GM18507 (cell line): Measurements from ENCODE around the gene PRTFDC1.
"Not testable (repeated sequence)": the region's sequence is repeated elsewhere in the genome, so short reads cannot be mapped to it uniquely, and the experiment has no call there.

ENCODE experiments used
- DNase-seq: peaks from one replicate; pipeline ENCODE4 v3.0.0; 2011; ENCODE audit warnings: low read depth; ENCODE audit not compliant: insufficient read length; ENCODE audit errors: extremely low spot score
- FAIRE-seq: peaks from 2 replicates; lab custom pipeline; 2011; peaks lifted over from hg19 to GRCh38; lab: Jason Lieb, UNC

PRTFDC1 gene

GRCh38 chr10:24952143-24952706, at the start of gene PRTFDC1:
Gene PRTFDC1, minus strand, starts transcription at chr10:24952606. Its CDS starts 31 bp downstream, at chr10:24952575.
- DNase-seq, result peak; percentile 28
- FAIRE-seq, result no peak

GRCh38 chr10:24998044-24998443, 45.6 kb upstream of the PRTFDC1 start:
- DNase-seq, result no peak
- FAIRE-seq, result no peak

GRCh38 chr10:24995072-24995471, 42.7 kb upstream of the PRTFDC1 start:
- DNase-seq, result no peak

GRCh38 chr10:24993237-24993958, 41.0 kb upstream of the PRTFDC1 start:
- FAIRE-seq, result no peak
- no peak for DNase-seq

More at GRCh38 chr10:24995072-24995471, 42.7 kb upstream of the PRTFDC1 start:
- FAIRE-seq, result no peak

- FAIRE-seq (no peak), DNase-seq (no peak)
These were observed 40.2 kb upstream of the PRTFDC1 start for GRCh38 chr10:24992512-24993133.

GRCh38 chr10:24991298-24991697, 38.9 kb upstream of the PRTFDC1 start:
- FAIRE-seq (no peak), DNase-seq (no peak)

GRCh38 chr10:24989867-24990266, 37.5 kb upstream of the PRTFDC1 start:
- no peak for FAIRE-seq
- no peak for DNase-seq

GRCh38 chr10:24988831-24989640, 36.6 kb upstream of the PRTFDC1 start:
- DNase-seq (no peak), FAIRE-seq (no peak)

GRCh38 chr10:24984906-24985305, 32.5 kb upstream of the PRTFDC1 start:
- FAIRE-seq (no peak), DNase-seq (no peak)

GRCh38 chr10:24983946-24984345, 31.5 kb upstream of the PRTFDC1 start:
- DNase-seq, result no peak
- FAIRE-seq, result no peak

- DNase-seq (no peak), FAIRE-seq (no peak)
These were observed 30.7 kb upstream of the PRTFDC1 start for GRCh38 chr10:24983130-24983529.

GRCh38 chr10:24982319-24983112, 30.1 kb upstream of the PRTFDC1 start:
- DNase-seq (no peak), FAIRE-seq (peak; percentile 63)

GRCh38 chr10:24981161-24981710, 28.8 kb upstream of the PRTFDC1 start:
- FAIRE-seq (no peak), DNase-seq (no peak)

- FAIRE-seq (no peak), DNase-seq (no peak)
These were observed 27.3 kb upstream of the PRTFDC1 start for GRCh38 chr10:24979685-24980084.

GRCh38 chr10:24974976-24975375, 22.6 kb upstream of the PRTFDC1 start:
- FAIRE-seq, result no peak
- DNase-seq, result no peak

- DNase-seq, result no peak
- no peak for FAIRE-seq
These were observed 20.8 kb upstream of the PRTFDC1 start for GRCh38 chr10:24973163-24973562.

GRCh38 chr10:24971374-24971773, 19.0 kb upstream of the PRTFDC1 start:
- FAIRE-seq, result no peak
- DNase-seq, result no peak

- no peak for DNase-seq
- no peak for FAIRE-seq
These were observed 17.5 kb upstream of the PRTFDC1 start for GRCh38 chr10:24969841-24970281.

- not testable (repeated sequence) for FAIRE-seq, DNase-seq
These were observed 16.5 kb upstream of the PRTFDC1 start for GRCh38 chr10:24968951-24969350.
